Measurements from ENCODE around the gene TNNI2. TPM values are rescaled to one million over a fixed set of nuclear protein-coding genes. Genes with fewer than 3 reads are reported as not detected.

TNNI2 gene
- polyA plus RNA-seq, 1 donor from 2014 or later: not detected

DNA sequence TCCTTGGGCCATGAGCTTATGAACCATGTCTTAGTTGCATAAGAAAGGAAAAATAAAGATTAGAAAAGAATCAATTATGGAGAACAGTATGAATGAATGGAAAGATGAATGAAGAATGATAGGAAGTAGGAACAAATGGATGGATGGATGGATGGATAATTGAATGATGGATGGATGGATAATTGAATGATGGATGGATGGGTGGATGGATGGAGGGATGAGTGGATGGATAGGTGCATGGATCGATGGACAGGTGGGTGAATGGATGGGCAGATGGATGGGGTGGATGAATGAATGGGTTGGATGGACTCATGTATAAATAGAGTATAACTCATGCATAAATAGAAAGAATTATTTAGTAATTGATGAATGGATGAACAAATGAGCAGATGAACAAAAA is 21.3 kb downstream of the TNNI2 start:
- Histone ChIP-seq H3K36me3 (ENCODE audit: insufficient read depth, low read length) (no peaks in the 10 kb centered on the region), H3K79me2 (replicated peaks; ENCODE audit: insufficient read depth, low read length) (no peaks in the 10 kb centered on the region), H3K27ac (ENCODE audit: low read length) (no peak overlapping the region), H3K9me2 (ENCODE audit: insufficient read depth, low read length) (no peaks in the 10 kb centered on the region), H3K9ac (ENCODE audit: low read length) (no peak overlapping the region), H2AFZ (ENCODE audit: low read depth, low read length) (no peak overlapping the region), H3K9me3 (ENCODE audit: low read length) (no peaks in the 10 kb centered on the region), H3K27me3 (ENCODE audit: insufficient read depth, low read depth, low read length) (no peaks in the 10 kb centered on the region), H3F3A (ENCODE audit: insufficient read depth, low read length, poor library complexity, severe bottlenecking) (no peaks in the 10 kb centered on the region), H3K4me3 (ENCODE audit: low read length) (no peak overlapping the region), H3K4me2 (ENCODE audit: low read length) (no peak overlapping the region), H4K20me1 (ENCODE audit: insufficient read depth) (no peaks in the 10 kb centered on the region)
- TF ChIP-seq RAD21 (conservative IDR thresholded peaks at IDR 0.05): no peak

DNA sequence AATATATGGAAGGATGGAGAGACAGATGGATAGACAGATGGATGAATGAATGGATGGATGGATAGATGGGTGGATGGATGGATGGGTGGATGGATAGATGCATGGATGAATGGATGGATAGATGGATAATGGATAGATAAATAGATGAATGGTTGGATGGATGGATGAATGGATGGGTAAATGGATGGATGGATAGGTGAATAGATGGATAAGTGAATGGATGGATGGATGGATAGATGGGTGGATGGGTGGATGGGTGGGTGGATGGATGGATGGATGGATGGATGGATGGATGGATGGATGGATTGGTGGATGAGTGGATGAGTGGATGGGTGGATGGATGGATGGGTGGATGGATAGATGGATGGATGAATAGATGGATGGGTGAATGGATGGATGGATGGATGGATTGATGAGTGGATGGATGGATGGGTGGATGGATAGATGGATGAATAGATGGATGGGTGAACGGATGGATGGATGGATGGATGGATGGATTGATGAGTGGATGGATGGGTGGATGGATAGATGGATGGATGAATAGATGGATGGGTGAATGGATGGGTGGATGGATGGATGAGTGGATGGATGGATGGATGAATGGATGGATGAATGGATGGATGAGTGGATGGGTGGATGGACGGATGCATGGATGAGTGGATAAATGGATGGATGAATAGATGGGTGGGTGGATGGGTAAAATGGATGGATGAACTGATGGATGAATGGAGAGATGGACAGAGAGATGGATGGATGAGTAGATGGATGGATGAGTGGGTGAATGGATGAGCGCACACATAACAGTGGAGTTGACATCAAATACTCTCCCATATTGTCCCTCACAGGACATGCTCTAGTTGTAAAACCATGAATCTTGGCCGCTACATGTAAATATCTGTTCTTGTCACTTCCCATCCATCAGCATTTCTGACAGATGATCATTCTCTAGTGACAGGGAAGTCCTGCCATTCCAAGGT is 22.9 kb downstream of the TNNI2 start:
- Histone ChIP-seq H3K27ac (ENCODE audit: low read length) (no peak overlapping the region), H3K27me3 (ENCODE audit: insufficient read depth, low read depth, low read length) (no peaks in the 10 kb centered on the region), H3K9me3 (ENCODE audit: low read length) (no peaks in the 10 kb centered on the region), H3K9me2 (ENCODE audit: insufficient read depth, low read length) (no peaks in the 10 kb centered on the region), H2AFZ (ENCODE audit: low read depth, low read length) (no peak overlapping the region), H3K9ac (ENCODE audit: low read length) (no peak overlapping the region), H3K36me3 (ENCODE audit: insufficient read depth, low read length) (no peaks in the 10 kb centered on the region), H3F3A (ENCODE audit: insufficient read depth, low read length, poor library complexity, severe bottlenecking) (no peaks in the 10 kb centered on the region), H4K20me1 (ENCODE audit: insufficient read depth) (no peaks in the 10 kb centered on the region), H3K79me2 (replicated peaks; ENCODE audit: insufficient read depth, low read length) (no peaks in the 10 kb centered on the region), H3K4me2 (ENCODE audit: low read length) (no peak overlapping the region), H3K4me3 (ENCODE audit: low read length) (no peak overlapping the region)
- TF ChIP-seq SMC3 (conservative IDR thresholded peaks at IDR 0.05; ENCODE audit: poor library complexity) (no peak), EP300 (conservative IDR thresholded peaks at IDR 0.05; ENCODE audit: poor library complexity, severe bottlenecking) (no peak), RAD21 (conservative IDR thresholded peaks at IDR 0.05) (no peak), TAF1 (IDR thresholded peaks at IDR 0.05; ENCODE audit: low read depth) (no peak), EZH2 (IDR thresholded peaks at IDR 0.05; ENCODE audit: borderline replicate concordance, insufficient read depth, low read length, poor library complexity, severe bottlenecking) (no peak), MXI1 (conservative IDR thresholded peaks at IDR 0.05; ENCODE audit: poor library complexity, severe bottlenecking) (no peak), POLR2AphosphoS5 (IDR thresholded peaks at IDR 0.05) (no peak)
- TF ChIP-seq, protein P1, sequence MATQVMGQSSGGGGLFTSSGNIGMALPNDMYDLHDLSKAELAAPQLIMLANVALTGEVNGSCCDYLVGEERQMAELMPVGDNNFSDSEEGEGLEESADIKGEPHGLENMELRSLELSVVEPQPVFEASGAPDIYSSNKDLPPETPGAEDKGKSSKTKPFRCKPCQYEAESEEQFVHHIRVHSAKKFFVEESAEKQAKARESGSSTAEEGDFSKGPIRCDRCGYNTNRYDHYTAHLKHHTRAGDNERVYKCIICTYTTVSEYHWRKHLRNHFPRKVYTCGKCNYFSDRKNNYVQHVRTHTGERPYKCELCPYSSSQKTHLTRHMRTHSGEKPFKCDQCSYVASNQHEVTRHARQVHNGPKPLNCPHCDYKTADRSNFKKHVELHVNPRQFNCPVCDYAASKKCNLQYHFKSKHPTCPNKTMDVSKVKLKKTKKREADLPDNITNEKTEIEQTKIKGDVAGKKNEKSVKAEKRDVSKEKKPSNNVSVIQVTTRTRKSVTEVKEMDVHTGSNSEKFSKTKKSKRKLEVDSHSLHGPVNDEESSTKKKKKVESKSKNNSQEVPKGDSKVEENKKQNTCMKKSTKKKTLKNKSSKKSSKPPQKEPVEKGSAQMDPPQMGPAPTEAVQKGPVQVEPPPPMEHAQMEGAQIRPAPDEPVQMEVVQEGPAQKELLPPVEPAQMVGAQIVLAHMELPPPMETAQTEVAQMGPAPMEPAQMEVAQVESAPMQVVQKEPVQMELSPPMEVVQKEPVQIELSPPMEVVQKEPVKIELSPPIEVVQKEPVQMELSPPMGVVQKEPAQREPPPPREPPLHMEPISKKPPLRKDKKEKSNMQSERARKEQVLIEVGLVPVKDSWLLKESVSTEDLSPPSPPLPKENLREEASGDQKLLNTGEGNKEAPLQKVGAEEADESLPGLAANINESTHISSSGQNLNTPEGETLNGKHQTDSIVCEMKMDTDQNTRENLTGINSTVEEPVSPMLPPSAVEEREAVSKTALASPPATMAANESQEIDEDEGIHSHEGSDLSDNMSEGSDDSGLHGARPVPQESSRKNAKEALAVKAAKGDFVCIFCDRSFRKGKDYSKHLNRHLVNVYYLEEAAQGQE (IDR thresholded peaks at IDR 0.05; ENCODE audit: borderline replicate concordance): no peak
- TF ChIP-seq, protein P2, sequence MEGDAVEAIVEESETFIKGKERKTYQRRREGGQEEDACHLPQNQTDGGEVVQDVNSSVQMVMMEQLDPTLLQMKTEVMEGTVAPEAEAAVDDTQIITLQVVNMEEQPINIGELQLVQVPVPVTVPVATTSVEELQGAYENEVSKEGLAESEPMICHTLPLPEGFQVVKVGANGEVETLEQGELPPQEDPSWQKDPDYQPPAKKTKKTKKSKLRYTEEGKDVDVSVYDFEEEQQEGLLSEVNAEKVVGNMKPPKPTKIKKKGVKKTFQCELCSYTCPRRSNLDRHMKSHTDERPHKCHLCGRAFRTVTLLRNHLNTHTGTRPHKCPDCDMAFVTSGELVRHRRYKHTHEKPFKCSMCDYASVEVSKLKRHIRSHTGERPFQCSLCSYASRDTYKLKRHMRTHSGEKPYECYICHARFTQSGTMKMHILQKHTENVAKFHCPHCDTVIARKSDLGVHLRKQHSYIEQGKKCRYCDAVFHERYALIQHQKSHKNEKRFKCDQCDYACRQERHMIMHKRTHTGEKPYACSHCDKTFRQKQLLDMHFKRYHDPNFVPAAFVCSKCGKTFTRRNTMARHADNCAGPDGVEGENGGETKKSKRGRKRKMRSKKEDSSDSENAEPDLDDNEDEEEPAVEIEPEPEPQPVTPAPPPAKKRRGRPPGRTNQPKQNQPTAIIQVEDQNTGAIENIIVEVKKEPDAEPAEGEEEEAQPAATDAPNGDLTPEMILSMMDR (IDR thresholded peaks at IDR 0.05; ENCODE audit: poor library complexity, severe bottlenecking): no peak
